ENCODE results near the gene AFAP1L1. TPM values are rescaled to one million over a fixed set of nuclear protein-coding genes. Genes with fewer than 3 reads are reported as not detected.
A peak's percentile ranks its signal among the peaks of the same experiment; 100 is the strongest.
"Not testable (repeated sequence)": the region's sequence is repeated elsewhere in the genome, so short reads cannot be mapped to it uniquely, and the experiment has no call there.

AFAP1L1 gene
- polyA plus RNA-seq, 2 of the 4 experiments (the other 2 are of a cell fraction) = 1.5 to 3.5 TPM

GRCh38 chr5:149271195-149271715 is 404 bp upstream of the AFAP1L1 start:
- Histone ChIP-seq H3K4me3 (peak overlapping the region; percentile 69), H3K4me1 (peaks cover 9% of the 10 kb centered on the region; the same call in 1 of the 3 replicates), H3K27ac (peak overlapping the region; percentile 72 to 86), H3K9me3 (peaks cover 7% of the 10 kb centered on the region), H3K4me2 (peak overlapping the region; percentile 84)
- WGBS (ENCODE audit: missing lambda C conversion rate) = 7% methylated on average over 19 of the region's 40 CpGs
- ATAC-seq (peak; percentile 28 to 48), FAIRE-seq (no peak), DNase-seq (ENCODE audit: low read depth in 1 of 2, low spot score in 1 of 2) (peak; percentile 19 to 31)
- POLR2A ChIA-PET = no interaction called here
- CTCF ChIA-PET = interaction anchor here (3.6 kb wide), 1 partner anchor 141 kb away, joined by 27 read pairs; no protein-coding TSS in a partner anchor
- TF ChIP-seq SREBF2 (IDR thresholded peaks at IDR 0.05) = no peak
- no peak for TF ChIP-seq ESRRA (IDR thresholded peaks at IDR 0.05; ENCODE audit: borderline replicate concordance, low read length)
- TF ChIP-seq, protein P1, sequence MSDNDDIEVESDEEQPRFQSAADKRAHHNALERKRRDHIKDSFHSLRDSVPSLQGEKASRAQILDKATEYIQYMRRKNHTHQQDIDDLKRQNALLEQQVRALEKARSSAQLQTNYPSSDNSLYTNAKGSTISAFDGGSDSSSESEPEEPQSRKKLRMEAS (IDR thresholded peaks at IDR 0.05) = peak; percentile 57; the same call in 1 of the 2 replicates
- peak; percentile 17; the same call in 1 of the 2 replicates for TF ChIP-seq PHF8 (IDR thresholded peaks at IDR 0.05; ENCODE audit: borderline replicate concordance, low read depth)
- TF ChIP-seq CEBPB (IDR thresholded peaks at IDR 0.05) = peak; percentile 79 to 91
- TF ChIP-seq HOXA7 (CRISPR knock-in tag; IDR thresholded peaks at IDR 0.05) = no peak
- TF ChIP-seq KDM5A (IDR thresholded peaks at IDR 0.05) = no peak

- not testable (repeated sequence) for H3K4me1 ChIP-seq; DNase-seq (ENCODE audit: low read depth in 1 of 2, low spot score in 1 of 2); H3K27ac ChIP-seq; FAIRE-seq; H3K9me3 ChIP-seq; ATAC-seq
- Histone ChIP-seq H3K4me2 (peak overlapping the region; percentile 84), H3K4me3 (peak overlapping the region; percentile 69; the same call in 2 of the 3 replicates)
- WGBS (ENCODE audit: missing lambda C conversion rate) = 92% methylated on average over 16 of the region's 16 CpGs
- ChIA-PET CTCF (interaction anchor here (1.1 to 1.5 kb wide), 4 partner anchors 12 to 162 kb away, joined by 3 to 7 read pairs (median 4); no protein-coding TSS in a partner anchor), POLR2A (interaction anchor here (0.8 to 1.0 kb wide), 2 partner anchors 12 to 279 kb away, joined by 3 to 4 read pairs; no protein-coding TSS in a partner anchor)
These were observed 1.1 kb downstream of the AFAP1L1 start for GRCh38 chr5:149272781-149273180.

GRCh38 chr5:149273237-149273636 is 1.6 kb downstream of the AFAP1L1 start:
- TF ChIP-seq RCOR1 (IDR thresholded peaks at IDR 0.05; ENCODE audit: low read depth, low read length) = no peak
- no peak for TF ChIP-seq GATA3 (IDR thresholded peaks at IDR 0.05; ENCODE audit: borderline replicate concordance)
- TF ChIP-seq, protein P2, sequence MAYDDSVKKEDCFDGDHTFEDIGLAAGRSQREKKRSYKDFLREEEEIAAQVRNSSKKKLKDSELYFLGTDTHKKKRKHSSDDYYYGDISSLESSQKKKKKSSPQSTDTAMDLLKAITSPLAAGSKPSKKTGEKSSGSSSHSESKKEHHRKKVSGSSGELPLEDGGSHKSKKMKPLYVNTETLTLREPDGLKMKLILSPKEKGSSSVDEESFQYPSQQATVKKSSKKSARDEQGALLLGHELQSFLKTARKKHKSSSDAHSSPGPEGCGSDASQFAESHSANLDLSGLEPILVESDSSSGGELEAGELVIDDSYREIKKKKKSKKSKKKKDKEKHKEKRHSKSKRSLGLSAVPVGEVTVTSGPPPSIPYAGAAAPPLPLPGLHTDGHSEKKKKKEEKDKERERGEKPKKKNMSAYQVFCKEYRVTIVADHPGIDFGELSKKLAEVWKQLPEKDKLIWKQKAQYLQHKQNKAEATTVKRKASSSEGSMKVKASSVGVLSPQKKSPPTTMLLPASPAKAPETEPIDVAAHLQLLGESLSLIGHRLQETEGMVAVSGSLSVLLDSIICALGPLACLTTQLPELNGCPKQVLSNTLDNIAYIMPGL (CRISPR knock-in tag; IDR thresholded peaks at IDR 0.05; ENCODE audit: borderline replicate concordance) = no peak
- no peak for TF ChIP-seq RARB (CRISPR knock-in tag; IDR thresholded peaks at IDR 0.05)
- no peak for TF ChIP-seq ZSCAN20 (CRISPR knock-in tag; IDR thresholded peaks at IDR 0.05)
- H3K4me3 ChIP-seq = no peak overlapping the region
- ATAC-seq (no peak), DNase-seq (ENCODE audit: low read depth in 1 of 2, low spot score in 1 of 2) (no peak), FAIRE-seq (no peak)
- POLR2A ChIA-PET = no interaction called here
- no peak overlapping the region for H3K4me2 ChIP-seq
- CTCF ChIA-PET = interaction anchor here (1.0 to 1.5 kb wide), 3 partner anchors 132 to 161 kb away, joined by 4 to 7 read pairs (median 4); partner anchors contain the start of gene ABLIM3
- peaks cover 5% of the 10 kb centered on the region for H3K9me3 ChIP-seq
- WGBS (ENCODE audit: missing lambda C conversion rate) = 85% methylated on average over 5 of the region's 5 CpGs
- H3K27ac ChIP-seq = no peak overlapping the region
- peaks cover 9% of the 10 kb centered on the region; the same call in 1 of the 3 replicates for H3K4me1 ChIP-seq

GRCh38 chr5:149273950-149274349 is 2.3 kb downstream of the AFAP1L1 start:
- no peak for DNase-seq (ENCODE audit: low read depth in 1 of 2, low spot score in 1 of 2)
- no peak for TF ChIP-seq EHMT2 (IDR thresholded peaks at IDR 0.05; ENCODE audit: low read depth)
- TF ChIP-seq FOSB (CRISPR knock-in tag; IDR thresholded peaks at IDR 0.05) = no peak
- TF ChIP-seq MAFK (IDR thresholded peaks at IDR 0.05; ENCODE audit: partially characterized antibody) = peak; percentile 16
- no peak for ATAC-seq
- Histone ChIP-seq H3K27ac (no peak overlapping the region), H3K4me3 (no peak overlapping the region), H3K4me1 (peaks cover 9% of the 10 kb centered on the region; the same call in 1 of the 3 replicates), H3K9me3 (no peaks in the 10 kb centered on the region), H3K4me2 (no peak overlapping the region)
- ChIA-PET CTCF (interaction anchor here (0.8 to 3.6 kb wide), 3 partner anchors 8 to 133 kb away, joined by 3 to 13 read pairs (median 4); partner anchors contain the start of gene ABLIM3), POLR2A (no interaction called here)
- FAIRE-seq = no peak
- 62% methylated on average over 3 of the region's 3 CpGs for WGBS (ENCODE audit: missing lambda C conversion rate)
